ENCODE data around the gene PAGR1. TPM values are rescaled to one million over a fixed set of nuclear protein-coding genes. Genes with fewer than 3 reads are reported as not detected.

Gene PAGR1
- total and polyA plus RNA-seq, 2 of the 13 experiments (the other 11 are each of a cell fraction or from before 2014, with no cell fraction given) = 9.8 to 66.4 TPM

DNA sequence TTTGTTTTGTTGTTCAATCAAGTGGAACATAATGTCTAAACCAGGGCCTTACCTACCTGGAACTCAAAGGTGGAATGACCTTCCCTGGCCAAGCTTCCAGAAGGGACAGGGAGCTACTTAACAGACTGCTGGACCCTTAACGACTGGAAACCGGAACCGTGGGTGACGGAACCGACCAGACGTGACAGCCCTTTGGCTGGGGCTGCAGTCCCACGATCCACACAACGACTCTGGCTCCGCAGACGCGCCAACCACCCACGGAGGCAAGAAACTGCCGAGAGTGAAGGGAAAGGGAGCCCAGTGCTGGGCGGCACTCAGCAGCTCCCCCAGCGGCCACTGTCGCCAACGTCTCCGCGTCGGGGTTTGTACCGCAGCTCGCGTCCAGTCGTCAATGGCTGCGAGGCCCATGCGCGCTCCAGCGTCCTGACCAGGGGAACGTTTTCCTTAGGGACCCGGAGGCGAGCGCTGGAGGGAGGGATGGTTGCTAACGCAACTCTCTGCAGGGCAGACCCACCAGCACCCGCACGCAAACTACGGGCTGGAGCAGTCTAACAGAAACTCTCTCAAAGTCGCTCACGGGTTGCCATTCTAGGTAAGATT lies 31.0 kb upstream of the PAGR1 start (continued):
- TF ChIP-seq, protein P1, sequence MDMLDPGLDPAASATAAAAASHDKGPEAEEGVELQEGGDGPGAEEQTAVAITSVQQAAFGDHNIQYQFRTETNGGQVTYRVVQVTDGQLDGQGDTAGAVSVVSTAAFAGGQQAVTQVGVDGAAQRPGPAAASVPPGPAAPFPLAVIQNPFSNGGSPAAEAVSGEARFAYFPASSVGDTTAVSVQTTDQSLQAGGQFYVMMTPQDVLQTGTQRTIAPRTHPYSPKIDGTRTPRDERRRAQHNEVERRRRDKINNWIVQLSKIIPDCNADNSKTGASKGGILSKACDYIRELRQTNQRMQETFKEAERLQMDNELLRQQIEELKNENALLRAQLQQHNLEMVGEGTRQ (IDR thresholded peaks at IDR 0.05; ENCODE audit: low read depth, low read length) = peak; percentile 3; the same call in 1 of the 2 replicates
- TF ChIP-seq, protein P1 (CRISPR knock-in tag; IDR thresholded peaks at IDR 0.05; ENCODE audit: borderline replicate concordance) = no peak
- peak; percentile 88; the same call in 1 of the 2 replicates for TF ChIP-seq ZNF274 (CRISPR knock-in tag; IDR thresholded peaks at IDR 0.05)
- TF ChIP-seq RCOR2 (CRISPR knock-in tag; IDR thresholded peaks at IDR 0.05) = peak; percentile 50; the same call in 1 of the 2 replicates
- TF ChIP-seq, protein P2, sequence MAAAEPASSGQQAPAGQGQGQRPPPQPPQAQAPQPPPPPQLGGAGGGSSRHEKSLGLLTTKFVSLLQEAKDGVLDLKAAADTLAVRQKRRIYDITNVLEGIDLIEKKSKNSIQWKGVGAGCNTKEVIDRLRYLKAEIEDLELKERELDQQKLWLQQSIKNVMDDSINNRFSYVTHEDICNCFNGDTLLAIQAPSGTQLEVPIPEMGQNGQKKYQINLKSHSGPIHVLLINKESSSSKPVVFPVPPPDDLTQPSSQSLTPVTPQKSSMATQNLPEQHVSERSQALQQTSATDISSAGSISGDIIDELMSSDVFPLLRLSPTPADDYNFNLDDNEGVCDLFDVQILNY (CRISPR knock-in tag; conservative IDR thresholded peaks at IDR 0.05) = no peak
- TF ChIP-seq ETV5 (CRISPR knock-in tag; IDR thresholded peaks at IDR 0.05; ENCODE audit: borderline replicate concordance) = no peak
- TF ChIP-seq ZNF460 (CRISPR knock-in tag; IDR thresholded peaks at IDR 0.05; ENCODE audit: borderline replicate concordance) = no peak
- 0 out of 2 replicates have a peak, but pooled peaks have one; percentile 69 for TF ChIP-seq DNMT1 (CRISPR knock-in tag; IDR thresholded peaks at IDR 0.05)
- TF ChIP-seq ZNF619 (CRISPR knock-in tag; IDR thresholded peaks at IDR 0.05) = no peak
- TF ChIP-seq FOXC1 (CRISPR knock-in tag; IDR thresholded peaks at IDR 0.05; ENCODE audit: borderline replicate concordance) = peak; percentile 67
- no peak for TF ChIP-seq MEIS2 (CRISPR knock-in tag; IDR thresholded peaks at IDR 0.05)
- TF ChIP-seq, protein P3, sequence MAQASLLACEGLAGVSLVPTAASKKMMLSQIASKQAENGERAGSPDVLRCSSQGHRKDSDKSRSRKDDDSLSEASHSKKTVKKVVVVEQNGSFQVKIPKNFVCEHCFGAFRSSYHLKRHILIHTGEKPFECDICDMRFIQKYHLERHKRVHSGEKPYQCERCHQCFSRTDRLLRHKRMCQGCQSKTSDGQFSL (CRISPR knock-in tag; IDR thresholded peaks at IDR 0.05) = no peak
- TF ChIP-seq ZNF878 (CRISPR knock-in tag; IDR thresholded peaks at IDR 0.05) = no peak
- TF ChIP-seq NFATC3 (CRISPR knock-in tag; IDR thresholded peaks at IDR 0.05) = 0 out of 2 replicates have a peak, but pooled peaks have one; percentile 57
- TF ChIP-seq CENPT (CRISPR knock-in tag; IDR thresholded peaks at IDR 0.05; ENCODE audit: low read depth) = no peak
- peak; percentile 93 for TF ChIP-seq KDM2A (CRISPR knock-in tag; IDR thresholded peaks at IDR 0.05; ENCODE audit: borderline replicate concordance, low read depth)
- TF ChIP-seq, protein P4, sequence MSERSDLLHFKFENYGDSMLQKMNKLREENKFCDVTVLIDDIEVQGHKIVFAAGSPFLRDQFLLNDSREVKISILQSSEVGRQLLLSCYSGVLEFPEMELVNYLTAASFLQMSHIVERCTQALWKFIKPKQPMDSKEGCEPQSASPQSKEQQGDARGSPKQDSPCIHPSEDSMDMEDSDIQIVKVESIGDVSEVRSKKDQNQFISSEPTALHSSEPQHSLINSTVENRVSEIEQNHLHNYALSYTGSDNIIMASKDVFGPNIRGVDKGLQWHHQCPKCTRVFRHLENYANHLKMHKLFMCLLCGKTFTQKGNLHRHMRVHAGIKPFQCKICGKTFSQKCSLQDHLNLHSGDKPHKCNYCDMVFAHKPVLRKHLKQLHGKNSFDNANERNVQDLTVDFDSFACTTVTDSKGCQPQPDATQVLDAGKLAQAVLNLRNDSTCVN (CRISPR knock-in tag; IDR thresholded peaks at IDR 0.05; ENCODE audit: borderline replicate concordance) = no peak
- TF ChIP-seq KMT2B (CRISPR knock-in tag; IDR thresholded peaks at IDR 0.05) = 0 out of 2 replicates have a peak, but pooled peaks have one; percentile 47
- TF ChIP-seq ZNF3 (CRISPR knock-in tag; IDR thresholded peaks at IDR 0.05) = no peak
- no peak for TF ChIP-seq NR2F1 (CRISPR knock-in tag; IDR thresholded peaks at IDR 0.05)
- TF ChIP-seq, protein P5, sequence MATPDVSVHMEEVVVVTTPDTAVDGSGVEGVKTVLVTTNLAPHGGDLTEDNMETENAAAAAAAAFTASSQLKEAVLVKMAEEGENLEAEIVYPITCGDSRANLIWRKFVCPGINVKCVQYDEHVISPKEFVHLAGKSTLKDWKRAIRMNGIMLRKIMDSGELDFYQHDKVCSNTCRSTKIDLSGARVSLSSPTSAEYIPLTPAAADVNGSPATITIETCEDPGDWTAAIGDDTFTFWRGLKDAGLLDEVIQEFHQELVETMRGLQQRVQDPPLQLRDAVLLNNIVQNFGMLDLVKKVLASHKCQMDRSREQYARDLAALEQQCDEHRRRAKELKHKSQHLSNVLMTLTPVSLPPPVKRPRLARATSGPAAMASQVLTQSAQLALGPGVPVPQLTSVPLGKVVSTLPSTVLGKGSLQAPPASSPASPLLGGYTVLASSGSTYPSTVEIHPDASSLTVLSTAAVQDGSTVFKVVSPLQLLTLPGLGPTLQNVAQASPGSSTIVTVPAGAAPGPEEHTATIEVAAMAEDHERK (CRISPR knock-in tag; IDR thresholded peaks at IDR 0.05; ENCODE audit: low read depth) = no peak
- no peak for TF ChIP-seq HMGA1 (CRISPR knock-in tag; conservative IDR thresholded peaks at IDR 0.05)

Measured in HepG2 (cell line).